Parietal lobe (tissue), 1 donor: ENCODE data around the gene INPP5A. TPM values are rescaled to one million over a fixed set of nuclear protein-coding genes. Genes with fewer than 3 reads are reported as not detected.

Source experiments
- total RNA-seq: library from RNA; depleted of rRNA; stranded (reverse); fragments of >200 nt; gene quantifications from one replicate; pipeline ENCODE4 v1.2.3, GENCODE V29; 2014

Gene INPP5A, protein sequence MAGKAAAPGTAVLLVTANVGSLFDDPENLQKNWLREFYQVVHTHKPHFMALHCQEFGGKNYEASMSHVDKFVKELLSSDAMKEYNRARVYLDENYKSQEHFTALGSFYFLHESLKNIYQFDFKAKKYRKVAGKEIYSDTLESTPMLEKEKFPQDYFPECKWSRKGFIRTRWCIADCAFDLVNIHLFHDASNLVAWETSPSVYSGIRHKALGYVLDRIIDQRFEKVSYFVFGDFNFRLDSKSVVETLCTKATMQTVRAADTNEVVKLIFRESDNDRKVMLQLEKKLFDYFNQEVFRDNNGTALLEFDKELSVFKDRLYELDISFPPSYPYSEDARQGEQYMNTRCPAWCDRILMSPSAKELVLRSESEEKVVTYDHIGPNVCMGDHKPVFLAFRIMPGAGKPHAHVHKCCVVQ
- 29.7 TPM for total RNA-seq

DNA sequence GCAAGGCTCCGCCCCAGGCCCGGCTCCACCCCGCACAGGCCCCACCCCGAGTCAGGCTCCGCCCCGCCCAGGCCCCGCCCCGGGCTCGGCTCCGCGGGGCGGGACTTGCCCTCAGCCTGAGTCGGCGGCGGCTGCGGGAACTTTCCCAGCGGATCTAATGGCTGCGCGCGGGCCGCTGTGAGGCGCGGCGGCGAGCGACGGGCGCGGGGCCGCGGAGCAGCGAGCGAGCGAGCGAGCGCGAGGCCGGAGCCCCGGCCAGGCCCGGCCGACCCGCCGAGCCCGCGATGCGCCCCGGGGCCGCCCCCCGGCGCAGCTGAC lies at the start of gene INPP5A:
TSS of gene INPP5A (plus strand) at position 104 of the 318 bp plus-strand sequence. CDS start 310 bp downstream, outside the sequence.

DNA sequence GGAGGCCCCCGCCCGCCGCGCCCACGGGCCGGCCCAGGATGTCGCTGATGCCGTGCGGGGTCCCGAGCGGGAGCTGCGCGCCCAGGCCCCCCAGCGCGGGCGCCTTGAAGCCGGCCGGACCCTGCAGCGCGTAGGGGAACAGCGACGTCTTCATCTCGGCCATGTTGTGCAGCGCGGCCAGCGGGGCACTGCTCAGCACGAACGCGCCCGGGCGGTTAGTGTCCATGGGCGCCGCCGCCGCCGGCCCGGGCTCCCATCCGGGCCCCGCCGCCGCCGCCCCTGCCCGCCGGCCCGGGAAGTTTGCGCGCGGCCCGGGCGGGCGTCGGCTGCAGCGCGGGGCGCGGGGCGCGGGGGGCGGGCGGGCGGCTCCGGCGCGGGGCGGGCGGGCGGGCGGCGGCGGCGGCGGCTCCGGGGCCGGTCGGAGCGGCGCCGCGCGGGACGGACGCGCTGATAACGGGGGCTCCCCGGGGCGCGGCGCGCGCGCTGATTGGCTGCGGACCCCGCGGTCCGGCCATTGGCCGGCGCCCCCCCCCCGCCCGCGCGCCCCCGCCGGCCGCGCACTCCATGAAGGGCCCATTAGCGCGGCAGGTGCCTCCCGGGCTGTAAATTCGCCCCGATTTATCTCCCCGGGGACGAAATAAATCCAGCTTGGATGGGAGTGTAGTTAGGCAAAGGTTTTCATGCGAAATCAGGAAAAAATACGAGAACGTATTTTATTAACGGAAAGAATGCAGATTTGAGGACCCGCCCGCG lies 248.3 kb downstream of the INPP5A start, which contains the start of gene NKX6-2:
TSS of gene NKX6-2 (minus strand) at position 425 of the 753 bp plus-strand sequence. CDS start at position 226, 199 bp downstream.

Other genes starting within 250 kb of the INPP5A start
- 17.5 TPM for gene STK32C, start 229.8 kb upstream of the INPP5A start, total RNA-seq
- gene LRRC27, start 205.6 kb upstream of the INPP5A start, total RNA-seq, result 28.5 TPM
- 5.9 TPM for gene PWWP2B, start 140.6 kb upstream of the INPP5A start, total RNA-seq
- not detected for gene NKX6-2, start 248.4 kb downstream of the INPP5A start, total RNA-seq